A172 (cell line): Measurements from ENCODE around the gene VWDE. TPM values are rescaled to one million over a fixed set of nuclear protein-coding genes. Genes with fewer than 3 reads are reported as not detected.

ENCODE experiments used
- DNase-seq: peaks from one replicate; pipeline ENCODE4 v3.0.0-alpha.2; 2015; ENCODE audit warnings: low spot score
- total RNA-seq: library from RNA; depleted of rRNA; stranded (reverse); fragments of >200 nt; shearing (Covaris generic); gene quantifications from 2 replicates; pipeline ENCODE4 v1.2.3, GENCODE V29; 2014; rRNA removed

Gene VWDE
- total RNA-seq, 1 experiment from 2014 or later: not detected

DNA sequence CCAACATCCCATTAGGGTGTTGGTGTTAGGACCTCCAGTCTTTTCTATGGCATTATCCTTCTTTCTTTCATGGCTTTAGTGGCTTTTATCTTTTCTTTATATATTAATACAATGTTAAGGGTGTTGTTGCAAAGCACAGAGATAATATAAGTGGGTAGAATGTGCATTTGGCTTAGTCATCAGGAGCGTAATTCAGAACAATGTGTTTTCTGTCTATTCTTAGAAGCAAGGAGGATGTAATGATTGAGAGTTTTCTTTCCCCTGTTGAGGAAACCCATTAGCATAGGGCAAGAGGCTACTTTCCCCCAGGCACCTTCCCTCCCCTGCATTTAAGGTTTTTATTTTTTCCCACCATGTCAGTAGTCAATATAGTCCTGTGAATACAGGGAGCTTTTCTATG, 112.9 kb downstream of the VWDE start:
- no peak for DNase-seq

DNA sequence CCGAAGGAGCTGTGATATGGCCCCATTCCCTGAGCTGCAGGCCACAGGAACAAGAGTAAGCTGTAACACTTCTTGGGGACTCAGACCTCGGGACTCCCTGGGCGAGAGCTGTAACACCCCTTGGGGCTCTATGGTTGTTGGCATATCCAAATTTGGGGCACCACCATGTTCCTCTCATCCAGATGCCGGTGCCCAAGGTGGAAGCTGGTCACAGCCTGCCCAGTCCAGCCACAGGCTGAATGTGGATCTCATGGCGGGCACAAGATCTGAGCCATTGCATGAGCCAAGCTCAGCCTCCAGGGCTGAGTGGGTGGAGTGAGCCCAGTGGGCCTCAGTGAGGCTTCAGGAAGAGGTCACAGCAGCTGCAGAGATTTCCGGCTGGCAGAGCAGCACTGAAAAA, 113.7 kb downstream of the VWDE start:
- no peak for DNase-seq

DNA sequence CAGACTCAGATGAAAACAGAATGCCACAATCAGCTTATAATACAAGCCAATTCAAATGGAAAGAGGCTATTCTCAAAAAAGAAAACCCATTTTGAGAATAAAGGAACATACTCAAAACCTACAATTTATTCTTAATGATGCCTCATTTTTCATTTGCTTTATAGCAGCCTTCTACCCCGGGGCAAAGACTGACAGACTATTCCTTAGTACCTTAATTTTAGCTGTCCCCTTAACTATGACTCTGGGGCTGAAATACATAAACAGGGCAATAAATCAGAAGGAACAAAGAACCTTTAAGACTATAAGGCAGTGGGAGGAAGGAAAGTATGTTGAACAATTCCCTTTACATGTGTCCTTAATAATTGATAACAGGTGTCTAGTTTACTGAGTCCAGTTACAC, 115.8 kb downstream of the VWDE start:
- DNase-seq: no peak

DNA sequence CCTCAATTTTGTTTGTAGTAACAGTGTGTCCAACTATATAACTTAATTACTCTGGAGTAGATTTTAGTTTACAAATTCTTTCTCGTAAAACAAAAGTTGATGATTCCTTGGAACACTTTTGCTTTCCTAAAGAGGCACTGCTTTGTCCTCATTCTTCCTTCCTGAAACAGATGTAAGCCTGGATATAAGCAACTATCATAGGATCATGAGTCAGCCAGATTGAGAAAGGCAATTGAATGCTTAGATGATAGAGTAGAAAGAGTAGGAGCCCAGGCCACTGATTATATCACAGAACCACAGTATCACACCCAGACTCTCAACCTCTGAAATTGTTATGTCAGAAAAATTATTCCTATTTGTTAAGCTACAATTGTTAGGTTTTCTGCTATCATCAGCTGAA, 122.6 kb downstream of the VWDE start:
- DNase-seq: peak; percentile 48

Other genes starting within 250 kb of the VWDE start
- 120 and 172 TPM in 2 replicates for gene TMEM106B, start 192.6 kb downstream of the VWDE start, total RNA-seq
- gene SCIN, start 166.9 kb upstream of the VWDE start, total RNA-seq: not detected in 2 replicates